Esophagus muscularis mucosa (tissue), 4 donors: ENCODE measurements around the gene CIAPIN1. TPM values are rescaled to one million over a fixed set of nuclear protein-coding genes. Genes with fewer than 3 reads are reported as not detected.

Source experiments
- DNase-seq: peaks from one replicate; pipeline ENCODE4 v3.0.0-alpha.2; 2017; ENCODE audit errors: extremely low spot score
- H3K27ac ChIP-seq, 4 donors: fragments of 200-600 bp; sonication (generic); replicated peaks in 1 of 4; 1 replicate in 3 of 4; 2 replicates in 1 of 4; pipeline ENCODE4 v1.5.1; 2016 to 2019; ENCODE audit warnings: mild to moderate bottlenecking in 1 of 4
- H3K27me3 ChIP-seq, 4 donors: fragments of 200-600 bp; sonication (generic); one replicate each; pipeline versions ENCODE4 v1.5.1 to v1.6.0; 2016 to 2019
- H3K36me3 ChIP-seq, 4 donors: fragments of 200-600 bp; sonication (generic); one replicate each; pipeline ENCODE4 v1.5.1; 2016 to 2019
- H3K4me1 ChIP-seq, 4 donors: fragments of 200-600 bp; sonication (generic); one replicate each; pipeline ENCODE4 v1.5.1; 2016 to 2019
- H3K4me3 ChIP-seq, 4 donors: fragments of 200-600 bp; sonication (generic); 1 replicate in 2 of 4; 2 replicates in 2 of 4; pipeline ENCODE4 v1.5.1; 2016 to 2019; ENCODE audit warnings: mild to moderate bottlenecking in 4 of 4, moderate library complexity in 1 of 4
- H3K9me3 ChIP-seq, 4 donors: fragments of 200-600 bp; sonication (generic); 1 replicate in 3 of 4; 2 replicates in 1 of 4; pipeline ENCODE4 v1.5.1; 2016 to 2019
- EP300 ChIP-seq: sonication (generic); formaldehyde crosslinking; IDR thresholded peaks from one replicate; pipeline ENCODE4 v1.6.1; 2017; ENCODE audit warnings: antibody characterized with exemption
- POLR2A ChIP-seq: fragments of 450-650 bp; IDR thresholded peaks from one replicate; pipeline ENCODE4 v1.6.1; 2017; ENCODE audit warnings: antibody characterized with exemption, moderate library complexity, mild to moderate bottlenecking, low read depth
- POLR2AphosphoS5 ChIP-seq, 2 donors: sonication (generic); formaldehyde crosslinking; IDR thresholded peaks; one replicate each; pipeline ENCODE4 v1.6.1; 2017; ENCODE audit warnings: antibody characterized with exemption in 2 of 2
- WGBS: methylation state at CpG from one replicate; pipeline ENCODE4 v1.1.5; 2018; 5-methylcytosine and 5-hydroxymethylcytosine counted together
- intact Hi-C: fragments of 100-400 bp; cut with DNase I; formaldehyde crosslinking; loops from one replicate; pipeline ENCODE4 v1.15.1; 2023
- total RNA-seq, 4 donors: library from RNA; depleted of rRNA; stranded (reverse); fragments of >200 nt; gene quantifications; one replicate each; pipeline versions ENCODE4 v1.1.0 to v1.2.1, GENCODE V29; 2016
- TF ChIP-seq, protein P1 (sequence below), 3 experiments: fragments of 200-600 bp in 2 of 3; fragments of 450-650 bp in 1 of 3; sonication (generic) in 2 of 3; IDR thresholded peaks; one replicate each; pipeline ENCODE4 v1.5.1; 2017 to 2019; ENCODE audit warnings: antibody characterized with exemption in 3 of 3, mild to moderate bottlenecking in 2 of 3, moderate library complexity in 1 of 3

The CIAPIN1 gene
- total RNA-seq, 4 donors from 2014 or later: 24.0 to 27.0 (median 26.0) TPM

GRCh38 chr16:57432505-57432904 lies 14.7 kb downstream of the CIAPIN1 start:
- Histone ChIP-seq H3K4me1 (no peaks in the 10 kb centered on the region), H3K27ac (no peak overlapping the region), H3K4me3 (no peak overlapping the region), H3K9me3 (no peaks in the 10 kb centered on the region), H3K27me3 (no peaks in the 10 kb centered on the region), H3K36me3 (peaks cover 77 to 100% (median 97%) of the 10 kb centered on the region in 4 donors)
- DNase-seq: no peak
- TF ChIP-seq POLR2A (no peak), EP300 (no peak), POLR2AphosphoS5 (IDR thresholded peaks at IDR 0.05) (no peak)
- TF ChIP-seq, protein P1, sequence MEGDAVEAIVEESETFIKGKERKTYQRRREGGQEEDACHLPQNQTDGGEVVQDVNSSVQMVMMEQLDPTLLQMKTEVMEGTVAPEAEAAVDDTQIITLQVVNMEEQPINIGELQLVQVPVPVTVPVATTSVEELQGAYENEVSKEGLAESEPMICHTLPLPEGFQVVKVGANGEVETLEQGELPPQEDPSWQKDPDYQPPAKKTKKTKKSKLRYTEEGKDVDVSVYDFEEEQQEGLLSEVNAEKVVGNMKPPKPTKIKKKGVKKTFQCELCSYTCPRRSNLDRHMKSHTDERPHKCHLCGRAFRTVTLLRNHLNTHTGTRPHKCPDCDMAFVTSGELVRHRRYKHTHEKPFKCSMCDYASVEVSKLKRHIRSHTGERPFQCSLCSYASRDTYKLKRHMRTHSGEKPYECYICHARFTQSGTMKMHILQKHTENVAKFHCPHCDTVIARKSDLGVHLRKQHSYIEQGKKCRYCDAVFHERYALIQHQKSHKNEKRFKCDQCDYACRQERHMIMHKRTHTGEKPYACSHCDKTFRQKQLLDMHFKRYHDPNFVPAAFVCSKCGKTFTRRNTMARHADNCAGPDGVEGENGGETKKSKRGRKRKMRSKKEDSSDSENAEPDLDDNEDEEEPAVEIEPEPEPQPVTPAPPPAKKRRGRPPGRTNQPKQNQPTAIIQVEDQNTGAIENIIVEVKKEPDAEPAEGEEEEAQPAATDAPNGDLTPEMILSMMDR (IDR thresholded peaks at IDR 0.05): no peak
- WGBS: 94% methylated on average over 2 of the region's 2 CpGs
- intact Hi-C loops: no loop called here

GRCh38 chr16:57430955-57431354 lies 16.2 kb downstream of the CIAPIN1 start:
- 80% methylated on average over 5 of the region's 5 CpGs for WGBS
- no peaks in the 10 kb centered on the region for H3K9me3 ChIP-seq
- H3K27ac ChIP-seq: no peak overlapping the region
- DNase-seq: no peak
- no peak overlapping the region for H3K4me3 ChIP-seq
- no peaks in the 10 kb centered on the region for H3K27me3 ChIP-seq
- no peaks in the 10 kb centered on the region for H3K4me1 ChIP-seq
- intact Hi-C loops: no loop called here
- H3K36me3 ChIP-seq: peaks cover 72 to 96% (median 89%) of the 10 kb centered on the region in 4 donors
- no peak for TF ChIP-seq EP300

DNA sequence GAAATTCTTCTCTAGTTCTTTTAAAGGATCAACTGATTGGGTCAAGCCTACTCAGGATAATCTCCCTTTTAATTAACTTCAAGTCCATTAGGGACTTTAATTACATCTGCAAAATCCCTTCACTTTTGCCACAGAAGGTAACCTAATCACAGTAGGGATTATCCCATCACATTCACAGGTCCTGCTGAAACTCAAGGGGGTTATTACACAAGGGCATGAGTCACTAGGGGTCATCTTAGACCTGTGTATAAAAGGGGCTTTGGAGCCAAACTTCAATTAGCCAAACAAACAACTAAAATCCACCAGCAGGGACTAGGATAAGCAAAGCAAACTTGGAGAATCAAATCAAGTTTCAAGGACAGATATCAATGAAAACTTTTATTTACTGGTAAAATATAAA lies 19.4 kb downstream of the CIAPIN1 start:
- intact Hi-C loops: no loop called here
- H3K36me3 ChIP-seq: peaks cover 46 to 64% (median 58%) of the 10 kb centered on the region in 4 donors

GRCh38 chr16:57427307-57427706 lies 19.9 kb downstream of the CIAPIN1 start:
- H3K9me3 ChIP-seq: no peaks in the 10 kb centered on the region
- H3K4me3 ChIP-seq: no peak overlapping the region
- intact Hi-C loops: no loop called here
- no peaks in the 10 kb centered on the region for H3K27me3 ChIP-seq
- TF ChIP-seq POLR2A (no peak), EP300 (no peak), POLR2AphosphoS5 (IDR thresholded peaks at IDR 0.05) (no peak)
- TF ChIP-seq, protein P1 (IDR thresholded peaks at IDR 0.05): no peak
- no peak overlapping the region for H3K27ac ChIP-seq
- no peak for DNase-seq
- peaks cover 13 to 18% (median 14%) of the 10 kb centered on the region in 4 donors for H3K4me1 ChIP-seq
- peaks cover 41 to 59% (median 52%) of the 10 kb centered on the region in 4 donors for H3K36me3 ChIP-seq
- WGBS: 88% methylated on average over 8 of the region's 8 CpGs

More for the DNA sequence above, 19.4 kb downstream of the CIAPIN1 start:
- no peak overlapping the region for H3K27ac ChIP-seq
- no peaks in the 10 kb centered on the region for H3K27me3 ChIP-seq
- TF ChIP-seq EP300 (no peak), POLR2AphosphoS5 (IDR thresholded peaks at IDR 0.05) (no peak), POLR2A (no peak)
- TF ChIP-seq, protein P1 (IDR thresholded peaks at IDR 0.05): no peak
- H3K9me3 ChIP-seq: no peaks in the 10 kb centered on the region
- DNase-seq: no peak
- H3K4me3 ChIP-seq: no peak overlapping the region
- H3K4me1 ChIP-seq: peaks cover 9 to 14% (median 10%) of the 10 kb centered on the region in 4 donors

GRCh38 chr16:57426356-57426755 lies 20.8 kb downstream of the CIAPIN1 start:
- peaks cover 31 to 50% (median 43%) of the 10 kb centered on the region in 4 donors for H3K36me3 ChIP-seq
- H3K27me3 ChIP-seq: no peaks in the 10 kb centered on the region
- intact Hi-C loops: no loop called here
- H3K4me1 ChIP-seq: peaks cover 20 to 25% (median 22%) of the 10 kb centered on the region in 4 donors
- no peak overlapping the region for H3K4me3 ChIP-seq
- H3K9me3 ChIP-seq: no peaks in the 10 kb centered on the region
- H3K27ac ChIP-seq: no peak overlapping the region
- no peak for TF ChIP-seq POLR2AphosphoS5 (IDR thresholded peaks at IDR 0.05)
- TF ChIP-seq EP300: no peak
- no peak for TF ChIP-seq POLR2A
- TF ChIP-seq, protein P1 (IDR thresholded peaks at IDR 0.05): no peak
- 87% methylated on average over 5 of the region's 7 CpGs for WGBS
- DNase-seq: no peak
